WTC11 (cell line): Measurements from ENCODE around the gene ADRA2C.

Experiments
- CTCF ChIP-seq: fragments of 200-600 bp; IDR thresholded peaks from 2 replicates; pipeline ENCODE4 v1.8.0; 2022; ENCODE audit warnings: antibody characterized with exemption
- E2F4 ChIP-seq: sonication (generic); formaldehyde crosslinking; IDR thresholded peaks from 2 replicates; pipeline ENCODE4 v1.8.1; 2022; ENCODE audit warnings: low read depth, mild to moderate bottlenecking, moderate library complexity, missing genetic modification reagents, borderline replicate concordance
- ELF4 ChIP-seq: sonication (generic); formaldehyde crosslinking; IDR thresholded peaks from 2 replicates; pipeline ENCODE4 v1.8.1; 2022; ENCODE audit warnings: low read depth, mild to moderate bottlenecking, moderate library complexity, missing genetic modification reagents
- ETV6 ChIP-seq: sonication (generic); formaldehyde crosslinking; IDR thresholded peaks from 2 replicates; pipeline ENCODE4 v1.8.1; 2022; ENCODE audit warnings: mild to moderate bottlenecking, missing genetic modification reagents
- IRF1 ChIP-seq: sonication (generic); formaldehyde crosslinking; IDR thresholded peaks from 2 replicates; pipeline ENCODE4 v1.8.0; 2023; ENCODE audit warnings: missing genetic modification reagents
- MAX ChIP-seq: sonication (generic); formaldehyde crosslinking; IDR thresholded peaks from 2 replicates; pipeline ENCODE4 v1.8.0; 2022; ENCODE audit warnings: mild to moderate bottlenecking, missing genetic modification reagents
- NFYB ChIP-seq: sonication (generic); formaldehyde crosslinking; conservative IDR thresholded peaks from 2 replicates; pipeline ENCODE4 v1.8.0; 2022; ENCODE audit warnings: low read depth, missing genetic modification reagents
- NR3C1 ChIP-seq: sonication (generic); formaldehyde crosslinking; conservative IDR thresholded peaks from 2 replicates; pipeline ENCODE4 v1.8.1; 2023; ENCODE audit warnings: low read depth, mild to moderate bottlenecking, missing genetic modification reagents
- PRDM15 ChIP-seq: sonication (generic); formaldehyde crosslinking; IDR thresholded peaks from 2 replicates; pipeline ENCODE4 v1.8.0; 2022; ENCODE audit warnings: missing genetic modification reagents

GRCh38 chr4:3724319-3725231, 41.6 kb upstream of the ADRA2C start:
- TF ChIP-seq CTCF (no peak), ETV6 (CRISPR knock-in tag) (no peak), ELF4 (CRISPR knock-in tag) (no peak), NR3C1 (no peak), IRF1 (CRISPR knock-in tag) (no peak), PRDM15 (CRISPR knock-in tag) (no peak), NFYB (no peak), E2F4 (CRISPR knock-in tag) (no peak), MAX (no peak)
